HG03565 (cell line): Measurements from ENCODE around the gene EFNA2.

Experiments
- ATAC-seq: cut with Tn5 transposase; IDR thresholded peaks from one replicate; pipeline ENCODE4 v1.9.1; 2021; ENCODE audit warnings: mild to moderate bottlenecking, moderate library complexity; ENCODE audit not compliant: unreplicated experiment

The EFNA2 gene

DNA sequence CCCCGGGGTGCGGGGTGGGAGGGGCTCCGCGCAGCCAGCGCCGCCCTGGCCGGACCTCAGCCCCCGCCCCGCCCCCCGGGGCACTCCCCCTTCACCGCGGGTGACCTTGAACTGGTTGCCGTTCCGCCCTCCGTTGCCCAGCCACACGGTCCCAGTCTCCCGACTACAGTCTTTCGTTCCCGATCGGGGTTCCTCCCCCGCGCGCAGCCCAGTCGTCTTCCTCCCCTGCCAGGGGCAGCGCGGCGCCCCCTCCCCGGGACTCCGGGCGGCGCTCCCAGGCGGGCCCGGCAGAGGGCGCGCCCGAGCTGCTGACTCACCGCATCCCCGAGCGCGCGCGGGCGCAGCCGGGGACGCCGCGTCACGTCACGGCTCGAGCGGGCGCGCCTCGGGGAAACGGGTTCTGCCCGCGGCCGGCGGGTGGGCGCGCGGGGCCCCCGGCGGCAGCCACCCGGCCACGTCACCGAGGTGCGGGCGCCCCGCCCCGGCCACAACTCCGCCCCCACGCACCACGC is 36.8 kb upstream of the EFNA2 start:
- peak; percentile 20 for ATAC-seq

DNA sequence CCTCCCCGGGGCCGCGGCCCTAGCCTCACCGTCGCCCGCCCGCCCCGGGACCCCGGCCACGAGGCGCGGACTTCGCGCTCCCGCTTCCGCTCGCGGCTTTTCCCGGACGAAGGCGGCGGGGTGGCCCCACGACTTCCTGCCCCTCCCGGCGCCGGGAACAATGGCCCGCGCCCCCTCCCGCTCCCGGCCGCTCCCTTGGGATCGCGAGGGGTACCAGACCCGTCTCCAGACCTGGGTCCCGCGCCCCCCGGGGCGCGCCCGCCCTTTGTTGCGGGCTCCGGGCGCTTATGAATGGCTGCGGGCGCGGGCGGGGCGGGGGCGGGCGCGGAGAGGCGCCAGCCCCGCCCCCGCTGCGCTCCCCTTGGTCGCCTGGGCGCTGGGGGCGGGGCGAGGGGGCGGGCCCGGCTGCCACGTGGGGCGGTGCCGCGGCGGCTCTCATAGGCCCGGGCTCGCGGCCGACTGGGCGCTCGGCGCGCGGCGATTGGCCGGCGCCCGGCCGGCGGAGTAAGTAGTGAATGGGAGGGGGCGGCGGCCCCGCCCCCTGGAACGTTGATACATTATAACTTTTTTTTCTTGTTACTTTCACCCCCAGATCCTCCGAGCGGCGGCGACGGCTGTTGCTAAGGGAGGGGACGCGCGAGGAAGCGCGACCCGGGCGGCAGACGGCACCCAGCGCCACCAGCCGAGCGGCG is 36.2 kb upstream of the EFNA2 start:
- peak; percentile 43 for ATAC-seq

DNA sequence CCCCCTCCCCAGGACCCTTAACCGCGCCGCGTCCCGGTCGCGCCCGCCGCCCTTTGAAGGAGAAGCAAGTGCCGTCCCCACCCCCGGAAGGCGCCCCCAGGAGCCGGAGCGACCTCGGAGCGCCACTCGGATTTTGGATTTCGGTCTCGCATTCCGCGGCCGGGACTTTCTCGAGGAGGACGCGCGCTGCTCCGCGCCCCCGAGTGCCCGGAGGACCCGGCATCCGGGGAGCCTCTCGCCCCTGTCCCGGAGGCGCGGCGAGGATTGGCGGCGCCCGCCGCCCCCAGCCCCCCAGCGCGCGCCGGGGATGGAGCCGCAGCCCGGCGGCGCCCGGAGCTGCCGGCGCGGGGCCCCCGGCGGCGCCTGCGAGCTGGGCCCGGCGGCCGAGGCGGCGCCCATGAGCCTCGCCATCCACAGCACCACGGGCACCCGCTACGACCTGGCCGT is 35.7 kb upstream of the EFNA2 start:
- ATAC-seq, result no peak

DNA sequence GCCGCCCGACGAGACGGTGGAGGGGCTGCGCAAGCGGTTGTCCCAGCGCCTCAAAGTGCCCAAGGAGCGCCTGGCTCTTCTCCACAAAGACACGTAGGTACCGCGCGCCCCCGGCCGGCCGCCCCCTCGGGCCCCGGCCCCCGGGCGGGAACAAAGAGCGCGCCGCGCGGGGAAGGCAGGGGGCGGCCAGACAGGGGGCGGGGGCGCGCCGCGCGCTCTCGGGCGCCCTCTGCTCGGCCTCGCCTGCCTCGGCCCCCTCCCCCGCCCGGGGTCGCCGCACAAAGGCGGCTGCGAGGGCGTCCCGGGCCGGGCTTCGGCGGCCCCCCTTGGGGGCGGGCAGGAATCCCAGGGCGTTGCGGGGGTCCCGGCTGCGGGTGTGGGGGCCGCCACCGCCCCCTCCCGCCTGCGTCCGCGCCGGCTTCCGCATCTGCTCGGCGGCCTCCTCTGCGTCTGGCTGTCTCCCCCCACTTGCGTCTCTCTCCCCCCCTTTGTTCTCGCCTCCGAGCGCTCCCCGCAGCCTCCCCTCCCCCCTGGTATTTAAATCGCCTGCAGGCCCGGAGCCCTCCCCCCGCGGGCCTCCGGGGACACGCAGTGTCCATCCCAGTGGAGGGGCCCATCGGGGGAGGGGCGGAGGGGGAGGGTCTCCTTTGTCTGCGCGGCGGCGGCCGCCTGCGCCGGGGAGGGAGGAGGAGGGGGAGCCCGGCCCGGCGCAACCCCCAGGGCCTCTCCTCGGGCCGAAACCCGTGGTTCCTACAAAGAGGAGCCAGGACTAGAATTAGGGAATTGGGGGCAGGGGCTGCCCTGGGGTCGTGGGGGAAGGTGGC is 35.0 kb upstream of the EFNA2 start:
- ATAC-seq, result no peak

DNA sequence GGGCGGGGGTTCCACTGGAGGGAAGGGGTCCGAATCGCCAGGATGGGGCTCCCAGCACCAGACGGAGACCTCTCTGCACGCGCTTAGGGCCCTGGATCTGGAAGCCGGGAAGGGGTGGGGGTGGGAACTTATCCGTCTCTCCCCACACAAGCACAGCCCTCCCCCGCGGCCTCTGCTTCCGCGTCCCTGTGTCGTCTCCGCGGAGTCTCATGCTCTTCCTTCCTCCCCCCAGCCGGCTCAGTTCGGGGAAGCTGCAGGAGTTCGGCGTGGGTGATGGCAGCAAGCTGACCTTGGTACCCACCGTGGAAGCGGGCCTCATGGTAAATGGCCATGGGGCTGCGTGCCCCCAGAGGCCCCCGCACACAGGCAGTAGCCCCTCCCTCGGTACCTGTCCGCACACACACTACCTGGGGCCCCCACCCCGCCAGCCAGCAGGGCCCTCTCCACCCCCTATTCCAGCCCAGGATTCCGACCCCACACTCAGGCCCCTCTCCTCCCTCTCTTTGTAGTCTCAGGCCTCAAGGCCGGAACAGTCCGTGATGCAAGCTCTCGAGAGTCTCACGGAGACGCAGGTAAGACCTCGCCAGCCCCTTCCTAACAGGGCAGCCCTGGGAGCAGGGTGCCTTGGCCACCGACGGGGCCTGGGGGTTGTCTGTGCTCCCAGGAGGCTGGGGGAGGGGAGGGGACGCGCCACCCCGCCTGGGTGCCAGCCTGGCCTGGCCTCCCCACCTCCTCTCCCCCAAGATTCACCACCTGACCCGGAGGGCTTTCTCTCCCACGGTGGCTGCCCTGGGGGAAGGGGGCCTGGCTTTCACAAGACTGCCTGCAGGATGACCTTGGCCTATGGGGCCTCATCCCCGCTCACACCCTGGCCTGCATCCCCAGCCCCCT is 34.1 kb upstream of the EFNA2 start:
- no peak for ATAC-seq

DNA sequence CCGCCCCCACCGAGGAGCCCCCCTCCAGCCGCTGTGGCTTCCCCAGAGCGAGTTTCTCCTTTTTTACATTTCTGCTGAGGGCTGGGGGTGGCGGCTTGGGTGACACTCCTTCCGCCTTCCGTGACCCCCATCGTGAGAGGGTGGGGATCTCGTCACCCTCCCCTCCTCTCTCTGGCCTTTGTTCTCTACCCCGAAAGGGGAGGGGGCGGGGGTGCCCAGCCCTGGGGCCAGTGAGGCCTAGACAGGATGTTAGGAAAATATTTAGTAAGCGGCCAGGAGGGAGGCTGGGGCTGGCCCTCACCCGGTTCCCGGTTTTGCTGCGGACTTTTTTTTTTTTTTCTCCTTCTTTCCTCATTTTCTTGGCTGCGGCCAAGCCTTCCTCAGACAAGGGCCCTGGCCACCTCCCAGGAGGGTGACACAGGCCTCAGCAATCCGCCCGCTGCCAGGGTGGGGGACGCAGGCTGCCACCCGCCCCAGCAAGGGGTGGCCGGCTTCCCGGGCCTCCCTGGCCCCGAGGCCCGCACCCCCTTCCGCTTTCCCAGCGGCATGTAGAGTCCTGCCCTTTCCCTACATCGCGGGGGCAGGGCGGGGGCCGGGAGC is 33.4 kb upstream of the EFNA2 start:
- ATAC-seq, result no peak

DNA sequence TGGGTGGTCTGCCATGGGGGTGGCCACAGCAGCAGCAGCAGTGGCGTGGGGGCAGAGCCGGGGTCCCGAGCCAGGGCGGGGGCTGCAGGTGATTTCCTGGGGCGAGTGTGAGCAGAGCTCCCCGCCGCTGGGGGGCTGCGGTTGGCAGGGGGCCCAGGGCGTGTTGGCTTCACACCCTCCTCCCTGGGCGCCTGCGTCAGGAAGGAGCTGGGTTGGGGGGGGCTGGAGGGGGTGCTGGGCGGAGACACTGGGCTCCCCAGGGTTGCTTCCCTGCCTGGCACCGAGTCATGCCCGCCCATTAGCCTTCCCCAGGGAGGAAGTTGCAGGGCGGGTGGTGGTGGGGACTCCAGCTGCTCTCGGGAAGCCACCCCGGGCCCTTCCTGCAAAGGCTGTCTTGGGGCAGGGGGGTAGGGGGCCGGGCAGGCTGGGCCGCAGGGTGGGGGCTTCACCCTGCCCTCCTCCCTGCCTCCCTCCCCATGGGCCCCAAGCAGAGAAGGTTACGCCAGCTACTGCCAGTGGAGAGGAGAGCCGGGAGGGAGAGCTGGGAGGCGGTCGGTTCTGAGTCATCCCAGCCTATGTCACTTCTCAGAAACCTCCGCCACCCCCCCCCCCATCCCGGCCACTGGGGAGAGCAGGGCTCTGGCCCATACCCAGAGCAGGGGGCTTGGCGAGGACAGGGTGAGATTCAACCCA is 32.7 kb upstream of the EFNA2 start:
- no peak for ATAC-seq

DNA sequence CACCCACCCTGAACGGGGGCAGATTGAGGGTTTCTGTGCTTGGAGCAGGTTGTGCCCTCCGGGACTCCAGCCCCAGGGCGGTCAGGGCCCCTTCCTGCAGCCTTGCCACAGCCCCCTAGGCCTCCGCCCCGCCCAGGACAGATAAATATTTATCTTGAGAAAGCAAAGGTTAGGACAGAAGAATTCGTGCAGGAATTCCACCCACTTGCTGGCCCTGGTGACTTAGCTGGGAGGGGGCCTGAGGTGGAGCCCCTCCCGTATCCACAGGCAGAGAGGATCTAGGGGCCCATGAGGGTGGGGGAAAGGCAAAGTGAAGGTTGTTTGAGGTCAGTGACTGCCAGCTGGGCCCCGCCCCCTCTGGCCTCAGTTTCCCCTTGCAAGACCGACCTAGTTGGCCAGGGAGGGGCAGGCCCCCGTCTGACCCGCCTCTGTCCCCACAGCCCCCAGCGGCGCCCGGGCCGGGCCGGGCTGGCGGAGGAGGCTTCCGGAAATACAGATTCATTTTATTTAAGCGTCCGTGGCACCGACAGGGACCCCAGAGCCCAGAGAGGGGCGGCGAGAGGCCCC is 32.1 kb upstream of the EFNA2 start:
- ATAC-seq, result no peak

DNA sequence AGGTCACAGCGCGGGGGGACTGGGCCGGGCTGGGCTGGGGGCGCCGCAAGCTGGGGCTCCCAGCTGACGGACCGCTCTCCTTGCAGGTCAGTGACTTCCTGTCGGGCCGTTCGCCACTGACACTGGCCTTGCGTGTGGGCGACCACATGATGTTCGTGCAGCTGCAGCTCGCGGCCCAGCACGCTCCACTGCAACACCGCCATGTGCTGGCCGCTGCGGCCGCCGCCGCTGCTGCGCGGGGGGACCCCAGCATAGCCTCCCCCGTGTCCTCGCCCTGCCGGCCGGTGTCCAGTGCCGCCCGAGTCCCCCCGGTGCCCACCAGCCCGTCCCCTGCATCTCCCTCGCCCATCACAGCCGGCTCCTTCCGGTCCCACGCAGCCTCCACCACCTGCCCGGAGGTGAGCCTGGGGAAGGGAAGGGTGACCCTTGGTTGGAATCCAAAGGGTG is 31.6 kb upstream of the EFNA2 start:
- no peak for ATAC-seq

DNA sequence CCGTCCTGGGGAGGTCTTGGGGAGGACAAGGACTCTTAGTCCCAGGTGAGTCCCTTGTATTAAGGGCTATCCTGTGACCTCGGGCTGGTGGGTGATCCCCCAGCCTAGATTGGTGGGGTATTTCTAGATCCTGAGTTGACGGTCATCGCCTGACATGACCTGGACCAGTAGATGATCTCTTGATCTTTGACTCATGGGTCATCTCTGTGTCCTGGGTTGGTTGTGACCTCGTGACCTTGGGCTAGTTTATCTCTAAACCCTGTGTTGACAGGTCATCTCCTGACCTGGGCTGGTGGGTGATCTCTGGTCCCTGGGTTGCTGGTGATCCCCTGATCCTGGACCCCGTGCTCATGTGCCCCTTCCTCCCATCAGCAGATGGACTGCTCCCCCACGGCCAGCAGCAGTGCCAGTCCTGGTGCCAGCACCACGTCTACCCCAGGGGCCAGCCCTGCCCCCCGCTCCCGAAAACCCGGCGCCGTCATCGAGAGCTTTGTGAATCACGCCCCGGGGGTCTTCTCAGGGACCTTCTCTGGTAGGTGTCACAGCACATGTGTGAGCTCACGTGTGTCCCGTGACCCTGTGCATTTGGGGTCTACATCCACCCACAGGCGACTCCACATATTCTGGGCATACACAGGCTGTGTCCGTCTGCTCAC is 31.0 kb upstream of the EFNA2 start:
- no peak for ATAC-seq

DNA sequence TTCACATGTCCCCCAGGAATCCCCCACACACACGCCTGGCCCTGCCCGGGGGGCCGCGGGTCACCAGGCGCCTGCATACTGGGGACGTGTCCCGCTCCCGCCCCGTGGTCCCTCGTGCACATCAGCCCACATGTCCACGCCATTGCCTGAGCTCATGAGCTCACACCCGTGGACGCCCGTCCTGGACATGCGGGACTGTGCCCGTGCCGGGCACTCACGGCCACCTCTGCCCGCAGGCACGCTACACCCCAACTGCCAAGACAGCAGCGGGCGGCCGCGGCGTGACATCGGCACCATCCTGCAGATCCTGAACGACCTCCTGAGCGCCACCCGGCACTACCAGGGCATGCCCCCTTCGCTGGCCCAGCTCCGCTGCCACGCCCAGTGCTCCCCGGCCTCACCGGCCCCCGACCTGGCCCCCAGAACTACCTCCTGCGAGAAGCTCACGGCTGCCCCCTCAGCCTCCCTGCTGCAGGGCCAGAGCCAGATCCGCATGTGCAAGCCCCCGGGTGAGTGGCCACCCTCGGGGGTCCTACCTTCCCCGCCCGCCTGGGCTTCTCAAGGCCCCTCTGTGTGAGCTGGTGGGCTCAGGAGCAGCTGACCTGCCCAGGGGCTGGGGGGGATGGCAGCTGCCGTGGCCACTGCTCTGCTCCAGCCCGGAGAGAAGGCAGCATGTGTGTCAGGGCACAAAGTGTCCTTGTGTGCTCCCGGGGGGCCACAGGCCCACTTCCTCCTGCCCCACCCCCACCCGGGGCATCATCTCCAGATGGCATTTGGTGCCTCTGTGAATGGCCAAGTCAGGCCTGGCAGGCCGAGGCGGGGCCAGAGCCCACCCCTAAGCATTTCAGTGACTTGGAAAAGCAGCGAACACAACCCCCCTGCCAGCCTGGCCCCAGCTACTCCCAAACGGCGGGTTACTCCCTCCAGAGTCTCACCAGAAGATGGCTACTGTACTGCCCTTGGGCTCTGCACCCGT is 30.2 kb upstream of the EFNA2 start:
- ATAC-seq, result no peak

DNA sequence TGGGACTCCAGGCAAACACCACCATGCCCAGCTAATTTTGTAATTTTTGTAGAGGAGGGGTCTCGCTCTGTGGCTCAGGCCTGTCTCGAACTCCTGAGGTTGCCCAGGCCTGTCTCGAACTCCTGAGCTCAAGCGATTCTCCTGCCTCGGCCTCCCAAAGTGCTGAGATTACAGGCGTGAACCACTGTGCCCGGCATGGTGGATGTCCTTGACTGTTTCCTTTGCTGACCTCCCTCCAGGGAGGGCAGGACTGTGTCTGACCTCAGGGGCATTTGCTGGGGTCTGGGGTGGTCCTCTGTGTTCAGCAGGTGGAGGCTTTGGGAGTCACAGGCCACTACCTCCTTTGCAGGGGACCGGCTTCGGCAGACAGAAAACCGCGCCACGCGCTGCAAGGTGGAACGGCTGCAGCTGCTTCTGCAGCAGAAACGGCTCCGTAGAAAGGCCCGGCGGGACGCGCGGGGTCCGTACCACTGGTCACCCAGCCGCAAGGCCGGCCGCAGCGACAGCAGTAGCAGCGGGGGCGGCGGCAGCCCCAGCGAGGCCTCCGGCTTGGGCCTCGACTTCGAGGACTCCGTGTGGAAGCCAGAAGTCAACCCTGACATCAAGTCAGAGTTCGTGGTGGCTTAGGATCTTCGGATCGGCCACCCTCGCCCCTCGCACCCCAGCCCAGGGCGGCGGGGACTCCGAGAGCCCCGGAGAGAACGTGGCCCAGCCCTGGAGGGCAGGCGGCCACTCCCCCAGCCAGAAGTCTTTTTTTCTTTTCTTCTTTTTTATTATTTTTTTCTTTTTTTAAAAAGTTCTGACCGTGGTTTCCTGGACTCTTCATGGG is 28.8 kb upstream of the EFNA2 start:
- no peak for ATAC-seq

DNA sequence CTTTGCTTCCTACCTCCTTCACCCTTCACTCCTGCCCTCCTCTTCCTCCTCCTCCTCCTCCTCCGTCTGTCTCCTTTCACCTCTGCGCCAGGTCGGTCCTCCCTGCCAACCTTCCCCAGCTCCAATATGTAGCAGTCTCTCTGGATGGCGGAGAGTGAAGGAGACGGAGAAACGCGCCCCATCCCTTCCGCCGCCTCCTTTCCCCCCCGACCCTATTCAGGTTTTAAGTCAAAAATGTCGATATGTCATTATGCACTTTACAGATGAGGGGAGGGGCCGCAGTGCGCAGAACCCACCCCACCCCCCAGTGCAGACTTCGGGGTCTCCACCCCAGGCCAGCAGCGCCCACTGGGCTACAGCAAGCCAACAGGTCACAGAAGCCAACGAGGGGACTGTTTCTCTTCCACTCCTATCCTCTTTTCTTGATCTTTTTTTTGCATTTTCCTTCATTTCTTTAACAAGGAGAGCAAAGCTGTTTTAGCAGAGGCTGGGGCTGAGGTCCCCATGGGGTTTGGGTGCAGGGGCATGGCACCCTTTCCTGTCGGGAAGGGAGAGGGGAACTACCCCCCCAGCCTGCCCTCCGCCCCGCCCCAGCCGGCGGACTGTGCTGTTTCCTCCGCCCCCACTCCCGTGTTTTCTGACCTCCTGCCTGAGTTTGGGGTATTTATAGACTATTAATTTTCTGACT is 28.1 kb upstream of the EFNA2 start:
- no peak for ATAC-seq

DNA sequence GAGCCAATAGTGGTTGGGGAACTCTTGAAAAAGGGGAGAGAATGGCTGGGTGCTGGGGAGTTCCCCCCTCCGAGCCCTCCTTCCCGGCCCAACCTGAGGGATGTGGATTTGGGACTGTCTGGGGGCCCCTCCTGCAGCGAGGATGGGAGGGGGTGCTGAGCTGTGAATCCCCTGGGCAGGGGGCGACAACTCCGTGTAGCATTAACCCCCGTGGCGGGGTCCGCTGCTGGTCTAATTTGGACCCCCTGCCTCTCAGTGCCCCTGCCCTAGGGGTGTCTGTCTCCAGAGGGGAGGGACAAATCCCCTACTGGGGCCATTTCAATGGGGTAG is 27.5 kb upstream of the EFNA2 start:
- no peak for ATAC-seq

DNA sequence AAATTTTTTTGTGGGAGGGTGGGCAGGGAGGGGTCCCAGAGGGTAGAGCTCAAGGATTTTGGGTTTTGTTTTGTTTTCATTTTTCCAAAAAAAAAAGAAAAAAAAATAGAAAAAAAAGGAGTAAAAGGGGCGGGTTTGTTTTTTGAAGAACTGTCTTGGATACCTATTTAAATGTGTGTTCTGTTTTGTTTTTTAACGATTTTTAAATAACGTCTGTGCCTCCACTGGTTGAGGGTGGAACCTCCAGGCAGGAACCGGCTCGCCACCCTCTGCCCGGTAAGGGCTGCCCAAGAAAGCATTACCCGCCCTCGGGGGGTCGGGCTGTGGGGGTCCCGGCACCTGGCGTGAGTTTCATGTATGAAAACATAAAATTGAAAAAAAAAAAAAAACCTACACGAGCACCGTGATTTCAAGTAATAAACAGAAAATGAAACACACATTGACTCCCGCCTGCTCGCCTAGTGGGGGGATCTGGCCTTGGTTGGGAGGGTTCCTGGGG is 26.9 kb upstream of the EFNA2 start:
- ATAC-seq, result no peak

DNA sequence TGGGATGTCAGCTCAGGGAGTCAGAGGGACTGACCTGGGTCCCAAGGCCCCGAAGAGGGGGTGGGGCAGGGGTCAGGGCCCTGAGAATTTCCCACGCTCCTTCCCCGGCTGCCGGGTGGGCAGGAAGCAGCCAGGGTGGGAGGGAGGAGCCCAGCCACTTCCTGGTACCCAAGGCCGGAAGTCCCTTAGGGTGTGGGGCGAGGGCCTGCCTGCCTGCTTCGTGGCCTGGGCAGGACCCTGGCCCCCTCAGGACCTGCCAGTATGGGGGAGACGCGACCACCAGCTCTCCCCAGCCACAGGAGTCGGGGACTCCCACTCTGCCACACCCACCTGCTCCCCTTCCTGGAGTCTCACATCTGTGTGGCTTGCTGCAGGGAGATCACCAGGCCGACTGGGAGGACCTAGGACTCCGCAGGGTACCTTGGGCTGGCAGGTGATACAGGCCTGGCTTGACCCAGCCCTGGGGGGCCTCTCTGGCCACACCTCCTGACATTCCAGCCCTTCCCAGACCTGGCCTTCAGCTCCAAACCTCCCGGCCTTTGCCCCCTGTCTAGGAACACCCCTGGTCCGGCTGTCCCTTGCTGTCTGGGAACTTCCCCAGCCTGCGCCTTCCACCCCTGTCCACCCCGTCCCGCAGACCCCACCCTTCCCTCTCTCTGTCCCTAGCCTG is 26.3 kb upstream of the EFNA2 start:
- no peak for ATAC-seq
